Hepatocyte (in vitro differentiated cells): ENCODE data around the gene SLC26A6. TPM values are rescaled to one million over a fixed set of nuclear protein-coding genes. Genes with fewer than 3 reads are reported as not detected.

ENCODE experiments used
- DNase-seq: peaks from one replicate; pipeline ENCODE4 v3.0.0-alpha.2; 2016; ENCODE audit warnings: low spot score
- H2AFZ ChIP-seq: fragments of 200-600 bp; sonication (generic); 2 replicates; pipeline ENCODE4 v1.6.0; 2016; ENCODE audit warnings: antibody characterized with exemption, mild to moderate bottlenecking
- H3K27ac ChIP-seq: fragments of 200-600 bp; sonication (generic); 2 replicates; pipeline ENCODE4 v1.5.1; 2016; ENCODE audit warnings: mild to moderate bottlenecking
- H3K27me3 ChIP-seq: fragments of 200-600 bp; sonication (generic); 2 replicates; pipeline ENCODE4 v1.6.1; 2016
- H3K36me3 ChIP-seq: fragments of 200-600 bp; sonication (generic); replicated peaks from 2 replicates; pipeline ENCODE4 v1.5.1; 2016; ENCODE audit warnings: low read depth; ENCODE audit not compliant: insufficient read depth
- H3K4me1 ChIP-seq: fragments of 200-600 bp; sonication (generic); 2 replicates; pipeline ENCODE4 v1.5.1; 2016; ENCODE audit warnings: mild to moderate bottlenecking, moderate library complexity; ENCODE audit not compliant: insufficient read depth
- H3K4me2 ChIP-seq: fragments of 200-600 bp; sonication (generic); 2 replicates; pipeline ENCODE4 v1.6.0; 2016
- H3K4me3 ChIP-seq: fragments of 200-600 bp; sonication (generic); 2 replicates; pipeline ENCODE4 v1.5.1; 2016; ENCODE audit warnings: mild to moderate bottlenecking
- H3K79me2 ChIP-seq: fragments of 200-600 bp; sonication (generic); 2 replicates; pipeline ENCODE4 v1.6.0; 2017; ENCODE audit warnings: mild to moderate bottlenecking
- H3K9me2 ChIP-seq: fragments of 200-600 bp; sonication (generic); replicated peaks from 2 replicates; pipeline ENCODE4 v1.6.0; 2017; ENCODE audit warnings: mild to moderate bottlenecking; ENCODE audit not compliant: insufficient read depth
- H3K9me3 ChIP-seq: fragments of 200-600 bp; sonication (generic); 2 replicates; pipeline ENCODE4 v1.5.1; 2016; ENCODE audit warnings: low read depth, mild to moderate bottlenecking
- H4K20me1 ChIP-seq: fragments of 200-600 bp; sonication (generic); 2 replicates; pipeline ENCODE4 v1.6.0; 2016; ENCODE audit warnings: mild to moderate bottlenecking; ENCODE audit not compliant: insufficient read depth, poor library complexity, severe bottlenecking
- CTCF ChIP-seq: fragments of 200-600 bp; sonication (generic); IDR thresholded peaks from 2 replicates; pipeline ENCODE4 v1.5.1; 2016; ENCODE audit warnings: antibody characterized with exemption, mild to moderate bottlenecking; ENCODE audit not compliant: poor library complexity
- EZH2 ChIP-seq: fragments of 200-600 bp; sonication (generic); IDR thresholded peaks from 2 replicates; pipeline ENCODE4 v1.6.1; 2016; ENCODE audit warnings: antibody characterized with exemption, mild to moderate bottlenecking, borderline replicate concordance
- EZH2phosphoT487 ChIP-seq: fragments of 200-600 bp; sonication (generic); IDR thresholded peaks from one replicate; pipeline ENCODE4 v1.6.1; 2018; ENCODE audit warnings: antibody characterized with exemption, mild to moderate bottlenecking, low read depth, moderate library complexity; ENCODE audit not compliant: unreplicated experiment, severe bottlenecking
- WGBS: methylation state at CpG from one replicate; pipeline ENCODE4 v1.1.6; 2016; ENCODE audit warnings: low lambda C conversion rate; ENCODE audit errors: missing lambda C conversion rate; 5-methylcytosine and 5-hydroxymethylcytosine counted together
- polyA plus RNA-seq: library from polyadenylated mRNA; unstranded; fragments of >200 nt; fragmentation: Nextera tagmentation; extraction: Ambion mirVana; gene quantifications from 2 replicates; pipeline ENCODE4 v1.2.1, GENCODE V29; 2016
- total RNA-seq: library from RNA; depleted of rRNA; stranded (reverse); fragments of >200 nt; gene quantifications from 2 replicates; pipeline ENCODE4 v1.2.3, GENCODE V29; 2014

Gene SLC26A6
- total and polyA plus RNA-seq, 2 experiments from 2014 or later = 53.7 to 56.6 TPM

- Histone ChIP-seq H2AFZ (no peak overlapping the region), H3K4me2 (no peak overlapping the region), H3K27me3 (no peaks in the 10 kb centered on the region), H3K36me3 (no peaks in the 10 kb centered on the region), H3K27ac (peak overlapping the region; percentile 95), H3K4me1 (peaks cover 45% of the 10 kb centered on the region), H3K9me3 (no peaks in the 10 kb centered on the region), H3K79me2 (no peaks in the 10 kb centered on the region), H3K9me2 (no peaks in the 10 kb centered on the region), H4K20me1 (no peaks in the 10 kb centered on the region), H3K4me3 (no peak overlapping the region)
- TF ChIP-seq EZH2 = no peak
- no peak for TF ChIP-seq CTCF
- no peak for TF ChIP-seq EZH2phosphoT487
- WGBS = 93% methylated on average over 12 of the region's 12 CpGs
- no peak for DNase-seq
These were observed 35.6 kb downstream of the SLC26A6 start for GRCh38 chr3:48599509-48600285.

GRCh38 chr3:48599077-48599501 lies 36.2 kb downstream of the SLC26A6 start:
- Histone ChIP-seq H3K27me3 (no peaks in the 10 kb centered on the region), H3K9me2 (no peaks in the 10 kb centered on the region), H3K4me2 (peak overlapping the region; percentile 8), H4K20me1 (no peaks in the 10 kb centered on the region), H3K27ac (peak overlapping the region; percentile 95), H3K9me3 (no peaks in the 10 kb centered on the region), H3K36me3 (no peaks in the 10 kb centered on the region), H3K4me1 (peaks cover 46% of the 10 kb centered on the region), H3K4me3 (no peak overlapping the region), H2AFZ (no peak overlapping the region), H3K79me2 (no peaks in the 10 kb centered on the region)
- DNase-seq = no peak
- WGBS = 76% methylated on average over 11 of the region's 11 CpGs
- TF ChIP-seq CTCF (no peak), EZH2 (no peak), EZH2phosphoT487 (no peak)

GRCh38 chr3:48598323-48599076 lies 36.8 kb downstream of the SLC26A6 start:
- Histone ChIP-seq H3K27ac (peak overlapping the region; percentile 95), H3K9me3 (no peaks in the 10 kb centered on the region), H3K9me2 (no peaks in the 10 kb centered on the region), H3K79me2 (no peaks in the 10 kb centered on the region), H3K4me3 (no peak overlapping the region), H3K27me3 (no peaks in the 10 kb centered on the region), H3K4me2 (peak overlapping the region; percentile 53), H3K36me3 (no peaks in the 10 kb centered on the region), H3K4me1 (peaks cover 46% of the 10 kb centered on the region), H2AFZ (no peak overlapping the region), H4K20me1 (no peaks in the 10 kb centered on the region)
- 52% methylated on average over 5 of the region's 5 CpGs for WGBS
- DNase-seq = peak; percentile 83
- TF ChIP-seq EZH2 = no peak
- TF ChIP-seq EZH2phosphoT487 = no peak
- no peak for TF ChIP-seq CTCF
